Measurements from ENCODE around the gene FN3K. TPM values are rescaled to one million over a fixed set of nuclear protein-coding genes. Genes with fewer than 3 reads are reported as not detected.

Gene FN3K
- total and polyA plus RNA-seq, 2 of the 13 experiments (the other 11 are each of a cell fraction or from before 2014, with no cell fraction given) = 3.5 to 12.2 TPM

DNA sequence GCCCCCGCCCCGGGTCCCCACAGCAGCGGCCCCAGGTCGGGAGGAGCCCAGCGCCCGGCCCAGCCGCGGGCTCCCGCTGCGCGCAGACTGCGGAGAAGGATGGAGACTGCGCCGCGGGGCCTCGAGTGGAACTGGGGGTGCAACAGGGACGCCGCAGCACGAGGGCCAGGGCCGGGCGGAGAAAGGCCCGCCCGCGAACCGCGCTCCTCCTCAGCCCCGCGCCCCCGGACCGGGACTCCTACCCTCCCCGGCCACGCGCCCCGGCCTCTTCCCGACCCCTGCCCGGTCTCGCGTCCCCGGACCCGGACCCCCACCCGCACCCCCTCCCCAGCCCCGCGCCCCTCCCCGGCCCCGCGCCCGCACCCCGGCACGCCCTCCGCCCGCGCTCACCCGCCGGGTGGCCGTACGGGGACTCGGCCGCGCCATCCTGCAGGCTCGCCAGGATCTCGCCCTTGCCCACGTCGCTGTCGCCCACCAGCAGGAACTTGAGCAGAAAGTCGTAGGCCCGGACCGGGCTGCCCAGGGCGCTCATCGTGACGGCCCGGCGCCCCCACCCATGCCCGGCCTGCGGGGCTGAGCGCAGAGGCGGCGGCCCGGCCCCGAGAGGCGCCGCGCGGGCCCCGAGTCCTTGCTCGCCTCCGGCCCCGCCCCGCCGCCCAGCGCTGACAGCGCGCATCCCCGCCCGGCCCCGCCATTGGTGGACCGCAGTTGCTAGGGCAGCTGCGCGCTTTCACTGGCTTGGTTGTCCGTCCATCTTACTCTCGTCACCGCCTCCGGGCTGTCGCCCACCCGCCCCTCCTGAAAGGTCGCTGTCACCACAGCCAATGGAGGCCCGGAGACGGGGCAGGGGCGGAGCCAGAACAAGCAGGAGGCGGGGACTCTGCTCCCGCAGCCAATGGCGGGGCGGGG is 37.1 kb upstream of the FN3K start, which contains the start of gene RAB40B (continued):
- TF ChIP-seq ZNF784 (CRISPR knock-in tag; IDR thresholded peaks at IDR 0.05; ENCODE audit: borderline replicate concordance) = no peak
- no peak for TF ChIP-seq ZNF720 (CRISPR knock-in tag; IDR thresholded peaks at IDR 0.05)
- no peak; the same call in 1 of the 2 replicates for TF ChIP-seq BCL3 (CRISPR knock-in tag; IDR thresholded peaks at IDR 0.05)
- TF ChIP-seq, protein P1, sequence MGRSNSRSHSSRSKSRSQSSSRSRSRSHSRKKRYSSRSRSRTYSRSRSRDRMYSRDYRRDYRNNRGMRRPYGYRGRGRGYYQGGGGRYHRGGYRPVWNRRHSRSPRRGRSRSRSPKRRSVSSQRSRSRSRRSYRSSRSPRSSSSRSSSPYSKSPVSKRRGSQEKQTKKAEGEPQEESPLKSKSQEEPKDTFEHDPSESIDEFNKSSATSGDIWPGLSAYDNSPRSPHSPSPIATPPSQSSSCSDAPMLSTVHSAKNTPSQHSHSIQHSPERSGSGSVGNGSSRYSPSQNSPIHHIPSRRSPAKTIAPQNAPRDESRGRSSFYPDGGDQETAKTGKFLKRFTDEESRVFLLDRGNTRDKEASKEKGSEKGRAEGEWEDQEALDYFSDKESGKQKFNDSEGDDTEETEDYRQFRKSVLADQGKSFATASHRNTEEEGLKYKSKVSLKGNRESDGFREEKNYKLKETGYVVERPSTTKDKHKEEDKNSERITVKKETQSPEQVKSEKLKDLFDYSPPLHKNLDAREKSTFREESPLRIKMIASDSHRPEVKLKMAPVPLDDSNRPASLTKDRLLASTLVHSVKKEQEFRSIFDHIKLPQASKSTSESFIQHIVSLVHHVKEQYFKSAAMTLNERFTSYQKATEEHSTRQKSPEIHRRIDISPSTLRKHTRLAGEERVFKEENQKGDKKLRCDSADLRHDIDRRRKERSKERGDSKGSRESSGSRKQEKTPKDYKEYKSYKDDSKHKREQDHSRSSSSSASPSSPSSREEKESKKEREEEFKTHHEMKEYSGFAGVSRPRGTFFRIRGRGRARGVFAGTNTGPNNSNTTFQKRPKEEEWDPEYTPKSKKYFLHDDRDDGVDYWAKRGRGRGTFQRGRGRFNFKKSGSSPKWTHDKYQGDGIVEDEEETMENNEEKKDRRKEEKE (IDR thresholded peaks at IDR 0.05) = no peak
- no peak for TF ChIP-seq GATA4 (IDR thresholded peaks at IDR 0.05; ENCODE audit: borderline replicate concordance, low read depth)
- no peak for TF ChIP-seq ZNF816 (CRISPR knock-in tag; IDR thresholded peaks at IDR 0.05; ENCODE audit: borderline replicate concordance)
- peak; percentile 30 for TF ChIP-seq RBM39 (IDR thresholded peaks at IDR 0.05; ENCODE audit: low read depth, low read length, poor library complexity, severe bottlenecking)
- TF ChIP-seq, protein P2, sequence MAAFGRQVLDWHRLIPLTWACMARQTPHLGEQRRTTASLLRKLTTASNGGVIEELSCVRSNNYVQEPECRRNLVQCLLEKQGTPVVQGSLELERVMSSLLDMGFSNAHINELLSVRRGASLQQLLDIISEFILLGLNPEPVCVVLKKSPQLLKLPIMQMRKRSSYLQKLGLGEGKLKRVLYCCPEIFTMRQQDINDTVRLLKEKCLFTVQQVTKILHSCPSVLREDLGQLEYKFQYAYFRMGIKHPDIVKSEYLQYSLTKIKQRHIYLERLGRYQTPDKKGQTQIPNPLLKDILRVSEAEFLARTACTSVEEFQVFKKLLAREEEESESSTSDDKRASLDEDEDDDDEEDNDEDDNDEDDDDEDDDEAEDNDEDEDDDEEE (CRISPR knock-in tag; IDR thresholded peaks at IDR 0.05) = 0 out of 2 replicates have a peak, but pooled peaks have one; percentile 9
- TF ChIP-seq GLMP (CRISPR knock-in tag; IDR thresholded peaks at IDR 0.05; ENCODE audit: borderline replicate concordance) = no peak
- no peak for TF ChIP-seq CBX5 (CRISPR knock-in tag; IDR thresholded peaks at IDR 0.05; ENCODE audit: borderline replicate concordance)
- TF ChIP-seq ZNF674 (CRISPR knock-in tag; IDR thresholded peaks at IDR 0.05; ENCODE audit: low read depth) = peak; percentile 43; the same call in 1 of the 2 replicates
- TF ChIP-seq, protein P3, sequence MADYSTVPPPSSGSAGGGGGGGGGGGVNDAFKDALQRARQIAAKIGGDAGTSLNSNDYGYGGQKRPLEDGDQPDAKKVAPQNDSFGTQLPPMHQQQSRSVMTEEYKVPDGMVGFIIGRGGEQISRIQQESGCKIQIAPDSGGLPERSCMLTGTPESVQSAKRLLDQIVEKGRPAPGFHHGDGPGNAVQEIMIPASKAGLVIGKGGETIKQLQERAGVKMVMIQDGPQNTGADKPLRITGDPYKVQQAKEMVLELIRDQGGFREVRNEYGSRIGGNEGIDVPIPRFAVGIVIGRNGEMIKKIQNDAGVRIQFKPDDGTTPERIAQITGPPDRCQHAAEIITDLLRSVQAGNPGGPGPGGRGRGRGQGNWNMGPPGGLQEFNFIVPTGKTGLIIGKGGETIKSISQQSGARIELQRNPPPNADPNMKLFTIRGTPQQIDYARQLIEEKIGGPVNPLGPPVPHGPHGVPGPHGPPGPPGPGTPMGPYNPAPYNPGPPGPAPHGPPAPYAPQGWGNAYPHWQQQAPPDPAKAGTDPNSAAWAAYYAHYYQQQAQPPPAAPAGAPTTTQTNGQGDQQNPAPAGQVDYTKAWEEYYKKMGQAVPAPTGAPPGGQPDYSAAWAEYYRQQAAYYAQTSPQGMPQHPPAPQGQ (CRISPR knock-in tag; IDR thresholded peaks at IDR 0.05; ENCODE audit: borderline replicate concordance) = no peak
- TF ChIP-seq PCBP1 (IDR thresholded peaks at IDR 0.05; ENCODE audit: borderline replicate concordance, low read depth, low read length) = no peak
- TF ChIP-seq FOXK1 (CRISPR knock-in tag; IDR thresholded peaks at IDR 0.05; ENCODE audit: borderline replicate concordance, low read depth) = no peak
- no peak for TF ChIP-seq SNAPC2 (CRISPR knock-in tag; IDR thresholded peaks at IDR 0.05)
